GM21619 (cell line): Measurements from ENCODE around the gene PCYT2.

Experiments
- ATAC-seq: cut with Tn5 transposase; IDR thresholded peaks from one replicate; pipeline ENCODE4 v1.9.1; 2021; ENCODE audit not compliant: unreplicated experiment

Gene PCYT2

GRCh38 chr17:81944858-81945257 lies 33.7 kb upstream of the PCYT2 start:
- ATAC-seq = no peak

- no peak for ATAC-seq
Observed at GRCh38 chr17:81942167-81942553, 31.0 kb upstream of the PCYT2 start.

- ATAC-seq = no peak
Observed at GRCh38 chr17:81941484-81942166, 30.4 kb upstream of the PCYT2 start.

DNA sequence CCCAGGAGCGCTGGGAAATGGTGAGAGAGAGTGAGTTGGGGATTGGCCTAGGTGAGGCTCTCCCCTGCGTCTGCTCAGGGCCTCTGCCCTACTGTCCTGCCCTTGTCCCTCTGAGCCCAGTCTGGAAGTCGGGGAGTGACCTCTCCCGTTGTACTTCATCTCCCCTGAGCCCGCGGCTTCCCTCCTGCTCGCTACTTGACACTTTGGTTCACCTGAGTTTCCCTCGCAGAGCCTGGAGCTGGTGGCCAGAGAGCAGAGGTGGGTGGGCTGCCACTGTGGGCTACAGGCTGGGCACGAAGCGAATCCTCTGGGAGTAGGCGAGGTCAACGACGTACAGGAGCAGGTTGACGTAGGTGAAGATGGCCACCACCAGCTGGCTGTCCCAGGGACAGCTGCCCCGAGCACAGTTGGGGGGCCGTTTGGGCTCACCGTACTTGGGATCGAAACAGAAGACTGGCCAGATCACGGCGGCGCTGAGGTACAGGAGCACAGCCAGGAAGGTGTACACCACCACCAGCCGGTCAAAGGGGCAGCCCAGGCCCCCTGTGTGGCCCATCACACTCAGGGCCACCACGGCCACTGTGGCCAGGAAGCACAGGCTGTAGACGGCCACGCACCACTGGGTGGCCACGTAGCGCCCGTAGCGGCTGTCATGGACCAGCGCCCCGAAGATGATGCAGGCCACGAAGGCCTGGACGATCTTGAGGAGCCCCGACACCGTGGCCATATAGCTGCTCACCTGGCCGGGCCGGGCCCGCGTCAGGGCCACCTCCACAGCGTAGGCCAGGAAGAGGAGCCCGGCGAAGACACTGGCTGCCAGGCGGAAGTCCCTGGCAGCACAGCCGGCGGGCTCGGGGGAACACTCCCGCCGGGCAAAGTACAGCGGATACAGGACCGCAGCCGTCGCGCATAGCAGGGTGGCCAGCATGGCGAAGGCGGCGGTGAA lies 29.6 kb upstream of the PCYT2 start:
- no peak for ATAC-seq

DNA sequence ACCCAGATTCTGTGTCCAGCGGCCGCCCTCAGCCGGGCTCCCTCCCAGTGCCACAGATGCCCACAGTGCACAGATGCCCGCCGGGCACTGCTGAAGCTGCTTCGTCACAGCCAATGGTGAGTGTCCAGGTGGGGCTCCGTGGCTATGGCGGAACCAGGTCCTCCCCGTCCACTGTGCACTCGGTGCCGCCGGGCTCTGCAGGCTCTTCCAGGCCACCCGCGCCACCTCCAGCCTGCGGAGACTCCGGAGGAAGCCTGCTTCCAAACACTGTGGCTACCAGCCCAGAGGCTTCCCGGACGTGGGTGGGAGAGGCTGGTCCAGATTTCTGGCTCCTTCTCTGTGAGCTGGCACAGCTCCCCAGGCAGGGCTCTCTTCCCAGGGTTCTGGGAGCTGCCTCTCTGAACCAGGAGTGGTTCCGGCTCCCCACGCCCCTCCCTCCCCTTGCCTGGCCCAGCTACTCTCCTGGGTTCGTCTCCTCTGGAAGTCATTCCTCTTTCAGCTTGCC lies 28.7 kb upstream of the PCYT2 start:
- ATAC-seq = no peak

GRCh38 chr17:81939218-81939617 lies 28.0 kb upstream of the PCYT2 start:
- ATAC-seq = no peak

DNA sequence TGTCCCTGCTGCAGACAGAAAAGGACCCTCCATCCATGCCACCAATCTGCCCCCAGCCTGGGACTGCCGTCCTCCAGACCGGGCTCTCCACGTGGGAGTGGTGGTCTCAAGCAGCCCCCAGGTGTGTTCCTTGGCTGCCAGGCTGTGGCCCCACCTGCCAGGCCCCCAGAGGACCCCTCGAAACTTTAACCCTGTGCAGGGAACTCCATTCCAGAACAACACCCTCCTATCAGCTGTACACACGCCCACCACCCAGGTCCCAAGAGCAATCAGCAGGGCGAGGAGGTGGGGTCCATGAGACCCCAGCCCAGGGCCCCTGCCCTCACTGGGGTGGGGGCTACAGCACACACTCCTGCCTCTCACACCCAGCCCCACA lies 24.5 kb upstream of the PCYT2 start:
- ATAC-seq = no peak

GRCh38 chr17:81934850-81935708 lies 23.9 kb upstream of the PCYT2 start:
- ATAC-seq = no peak

GRCh38 chr17:81934098-81934757 lies 23.0 kb upstream of the PCYT2 start:
- no peak for ATAC-seq

GRCh38 chr17:81933178-81933699 lies 22.0 kb upstream of the PCYT2 start:
- ATAC-seq = no peak

GRCh38 chr17:81932333-81932983 lies 21.3 kb upstream of the PCYT2 start:
- no peak for ATAC-seq

GRCh38 chr17:81931557-81932332 lies 20.5 kb upstream of the PCYT2 start:
- no peak for ATAC-seq

DNA sequence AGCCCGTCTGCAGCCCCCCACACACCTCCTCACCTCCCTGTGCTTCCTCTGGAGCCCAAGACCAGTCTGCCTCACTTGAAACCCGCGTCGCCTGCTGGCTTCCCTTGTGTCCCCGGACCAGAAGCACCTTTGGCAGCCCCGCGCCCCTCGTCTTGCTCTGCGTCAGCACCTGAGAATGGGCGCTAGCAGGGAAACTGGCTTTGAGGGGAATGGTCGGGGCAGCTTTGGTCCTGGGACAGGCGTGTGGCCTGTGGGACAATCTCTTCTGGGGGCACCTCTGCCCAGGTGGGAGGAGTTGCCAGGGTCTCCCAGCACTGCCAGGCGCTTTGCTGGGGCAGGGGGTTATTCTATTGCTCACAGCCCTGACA lies 20.0 kb upstream of the PCYT2 start:
- ATAC-seq = no peak

DNA sequence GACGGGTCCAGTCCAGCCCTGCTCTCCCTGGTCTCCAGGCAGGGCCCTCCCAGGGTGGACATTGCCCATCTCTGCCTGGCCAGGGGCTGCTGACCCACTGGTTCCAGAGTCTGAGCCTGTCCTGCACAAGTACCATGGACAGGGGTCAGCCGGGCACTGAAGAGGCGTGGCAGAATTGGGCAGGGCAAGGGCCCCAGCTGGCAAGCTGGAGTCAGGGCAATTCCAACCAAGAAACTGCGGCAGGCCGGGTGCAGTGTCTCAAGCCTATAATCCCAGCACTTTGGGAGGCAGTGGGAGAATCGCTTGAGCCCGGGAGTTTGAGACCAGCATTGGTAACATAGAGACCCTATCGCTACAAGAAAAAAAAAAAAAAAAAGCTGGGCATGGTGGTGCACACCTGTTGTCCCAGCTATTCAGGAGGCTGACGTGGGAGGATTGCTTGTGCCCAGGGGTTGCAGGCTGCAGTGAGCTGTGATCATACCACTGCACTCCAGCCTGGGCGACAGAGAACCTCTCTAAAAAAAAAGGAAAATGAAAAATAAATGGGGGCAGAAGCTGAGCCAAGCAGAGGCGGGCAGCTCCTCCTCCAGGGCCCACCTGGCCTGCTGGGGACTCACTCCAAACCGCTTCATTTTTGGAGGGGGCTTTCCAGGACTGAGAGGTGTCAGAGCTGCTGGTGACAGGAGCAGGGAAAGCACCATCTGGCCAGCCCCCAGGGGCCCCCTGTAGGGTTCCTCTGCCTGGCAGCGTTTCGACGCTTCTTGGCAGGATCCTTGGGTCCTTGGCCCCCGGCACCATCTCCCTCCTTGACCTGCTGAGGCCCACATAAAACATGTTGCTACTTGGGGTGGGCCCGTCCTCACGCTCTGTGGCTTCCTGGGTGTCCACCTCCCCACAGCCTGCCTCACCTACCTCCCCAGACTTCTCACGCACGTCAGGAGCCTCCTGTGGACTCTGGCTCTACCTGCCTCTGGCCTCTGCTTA lies 19.2 kb upstream of the PCYT2 start:
- ATAC-seq = no peak

DNA sequence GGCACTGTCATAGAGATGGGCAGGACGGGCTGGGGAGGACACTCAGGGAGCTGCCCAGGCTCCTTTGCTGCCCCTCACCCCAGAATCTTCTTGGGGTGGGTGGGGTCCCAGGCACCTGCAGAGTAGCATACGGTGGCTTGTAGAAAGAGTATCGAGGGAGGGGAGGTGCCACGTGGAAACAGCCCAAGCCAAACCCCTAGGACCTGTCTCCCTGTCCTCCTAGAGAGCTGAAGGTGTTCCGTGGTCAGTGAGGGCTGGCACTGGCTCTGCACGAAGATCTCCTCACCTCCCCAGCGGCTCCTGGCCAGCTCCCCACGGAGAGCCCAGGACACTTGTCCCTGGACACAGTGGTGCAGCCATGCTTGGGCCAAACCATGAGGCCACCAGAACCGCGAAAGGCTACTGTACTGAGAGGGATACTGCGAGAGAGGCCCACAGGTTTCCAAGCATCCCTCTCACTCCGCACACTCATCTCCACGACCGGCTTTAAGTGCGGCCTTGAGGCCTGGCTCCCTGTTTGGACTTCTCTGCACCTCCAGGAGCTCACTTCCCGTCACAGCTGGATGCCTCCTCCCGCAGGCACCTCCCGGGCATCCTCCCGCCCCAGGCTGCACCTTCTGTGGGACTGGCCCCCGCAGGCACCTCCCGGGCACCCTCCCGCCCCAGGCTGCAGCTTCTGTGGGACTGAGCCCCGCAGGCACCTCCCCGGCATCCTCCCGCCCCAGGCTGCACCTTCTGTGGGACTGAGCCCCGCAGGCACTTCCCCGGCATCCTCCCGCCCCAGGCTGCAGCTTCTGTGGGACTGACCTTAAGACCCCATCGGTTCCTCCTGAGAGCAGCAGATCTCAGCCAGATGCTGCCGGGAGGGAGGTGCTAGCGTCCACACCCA lies 18.3 kb upstream of the PCYT2 start:
- no peak for ATAC-seq

DNA sequence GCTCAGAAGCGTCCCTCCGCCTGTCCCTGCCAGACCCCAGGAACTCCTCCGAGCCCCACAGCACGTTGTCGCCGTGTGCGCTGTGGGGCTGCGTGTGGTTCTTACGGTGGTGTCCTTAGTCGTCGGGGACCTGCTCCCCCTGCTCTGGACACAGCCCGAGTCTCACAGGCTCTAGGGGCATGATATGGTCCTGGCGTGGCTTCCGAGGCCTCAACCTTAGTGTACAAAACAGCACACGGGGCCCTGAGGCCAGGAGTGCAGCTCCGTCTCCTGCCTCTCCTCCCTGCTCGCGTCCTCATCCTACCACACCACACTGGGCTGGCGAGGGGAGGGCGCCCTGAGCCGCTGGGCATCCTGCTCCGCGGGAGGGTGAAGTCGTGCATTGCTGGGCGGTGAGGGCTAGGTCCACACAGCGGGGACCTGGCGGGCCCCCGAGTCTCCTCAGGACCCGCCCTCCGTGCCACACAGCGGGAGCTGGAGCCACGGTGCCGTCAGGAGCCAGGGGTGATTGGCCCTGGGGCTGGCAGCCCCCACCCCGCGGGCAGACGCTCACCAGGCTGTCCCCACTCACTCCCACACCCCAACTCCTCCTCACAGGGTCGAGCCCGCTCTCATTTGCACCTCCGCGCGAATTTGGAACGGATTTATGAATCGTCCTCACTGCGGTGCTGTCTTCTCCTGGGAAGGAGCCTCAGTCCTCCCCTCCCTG lies 17.5 kb upstream of the PCYT2 start:
- no peak for ATAC-seq
